Ishikawa (cell line): ENCODE results near the gene FAM98B.

ENCODE experiments used
- CEBPB ChIP-seq: IDR thresholded peaks from 2 replicates; pipeline ENCODE4 v1.6.1; 2012
- CREB1 ChIP-seq: IDR thresholded peaks from 2 replicates; pipeline ENCODE4 v1.6.1; 2012; ENCODE audit warnings: low read depth
- EGR1 ChIP-seq: IDR thresholded peaks from 2 replicates; pipeline ENCODE4 v1.6.1; 2012
- EP300 ChIP-seq: IDR thresholded peaks from 2 replicates; pipeline ENCODE4 v1.6.1; 2012; ENCODE audit warnings: borderline replicate concordance
- NFIC ChIP-seq: IDR thresholded peaks from 2 replicates; pipeline ENCODE4 v1.6.1; 2012
- RAD21 ChIP-seq: IDR thresholded peaks from 2 replicates; pipeline ENCODE4 v1.6.1; 2012; ENCODE audit warnings: low read depth
- TAF1 ChIP-seq: IDR thresholded peaks from 2 replicates; pipeline ENCODE4 v1.6.1; 2012; ENCODE audit warnings: low read depth, mild to moderate bottlenecking
- TCF12 ChIP-seq: IDR thresholded peaks from 2 replicates; pipeline ENCODE4 v1.6.1; 2012; ENCODE audit warnings: low read depth
- TEAD4 ChIP-seq: IDR thresholded peaks from 2 replicates; pipeline ENCODE4 v1.6.1; 2012
- ZBTB7A ChIP-seq: IDR thresholded peaks from 2 replicates; pipeline ENCODE4 v1.6.1; 2012; ENCODE audit warnings: low read depth
- TF ChIP-seq, protein P1 (sequence below): IDR thresholded peaks from 2 replicates; pipeline ENCODE4 v1.6.1; 2012; ENCODE audit warnings: low read depth, mild to moderate bottlenecking
- TF ChIP-seq, protein P2 (sequence below): IDR thresholded peaks from 2 replicates; pipeline ENCODE4 v1.6.1; 2012
- TF ChIP-seq, protein P3 (sequence below): IDR thresholded peaks from 2 replicates; pipeline ENCODE4 v1.6.1; 2012

DNA sequence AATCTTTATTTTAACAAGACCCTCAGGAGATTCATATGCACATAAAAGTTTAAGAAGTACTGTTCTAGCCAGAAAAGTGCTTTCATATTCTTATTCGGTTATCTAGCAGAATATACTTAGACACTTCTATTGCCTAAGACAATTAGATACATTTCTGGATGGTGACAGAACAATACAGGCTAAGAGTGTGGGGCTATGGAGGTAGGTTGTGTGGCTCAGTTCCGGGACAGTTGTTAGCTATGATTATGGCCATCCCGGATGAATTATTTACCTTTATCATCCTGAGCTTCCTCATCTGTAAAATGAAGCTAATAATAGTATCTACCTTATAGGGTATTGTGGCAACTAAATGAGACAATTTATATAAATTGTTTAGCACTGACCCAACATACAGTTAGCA lies 6.6 kb downstream of the FAM98B start:
- TF ChIP-seq, protein P1, sequence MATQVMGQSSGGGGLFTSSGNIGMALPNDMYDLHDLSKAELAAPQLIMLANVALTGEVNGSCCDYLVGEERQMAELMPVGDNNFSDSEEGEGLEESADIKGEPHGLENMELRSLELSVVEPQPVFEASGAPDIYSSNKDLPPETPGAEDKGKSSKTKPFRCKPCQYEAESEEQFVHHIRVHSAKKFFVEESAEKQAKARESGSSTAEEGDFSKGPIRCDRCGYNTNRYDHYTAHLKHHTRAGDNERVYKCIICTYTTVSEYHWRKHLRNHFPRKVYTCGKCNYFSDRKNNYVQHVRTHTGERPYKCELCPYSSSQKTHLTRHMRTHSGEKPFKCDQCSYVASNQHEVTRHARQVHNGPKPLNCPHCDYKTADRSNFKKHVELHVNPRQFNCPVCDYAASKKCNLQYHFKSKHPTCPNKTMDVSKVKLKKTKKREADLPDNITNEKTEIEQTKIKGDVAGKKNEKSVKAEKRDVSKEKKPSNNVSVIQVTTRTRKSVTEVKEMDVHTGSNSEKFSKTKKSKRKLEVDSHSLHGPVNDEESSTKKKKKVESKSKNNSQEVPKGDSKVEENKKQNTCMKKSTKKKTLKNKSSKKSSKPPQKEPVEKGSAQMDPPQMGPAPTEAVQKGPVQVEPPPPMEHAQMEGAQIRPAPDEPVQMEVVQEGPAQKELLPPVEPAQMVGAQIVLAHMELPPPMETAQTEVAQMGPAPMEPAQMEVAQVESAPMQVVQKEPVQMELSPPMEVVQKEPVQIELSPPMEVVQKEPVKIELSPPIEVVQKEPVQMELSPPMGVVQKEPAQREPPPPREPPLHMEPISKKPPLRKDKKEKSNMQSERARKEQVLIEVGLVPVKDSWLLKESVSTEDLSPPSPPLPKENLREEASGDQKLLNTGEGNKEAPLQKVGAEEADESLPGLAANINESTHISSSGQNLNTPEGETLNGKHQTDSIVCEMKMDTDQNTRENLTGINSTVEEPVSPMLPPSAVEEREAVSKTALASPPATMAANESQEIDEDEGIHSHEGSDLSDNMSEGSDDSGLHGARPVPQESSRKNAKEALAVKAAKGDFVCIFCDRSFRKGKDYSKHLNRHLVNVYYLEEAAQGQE: no peak
- TF ChIP-seq TAF1: no peak
- no peak for TF ChIP-seq RAD21
- TF ChIP-seq, protein P2, sequence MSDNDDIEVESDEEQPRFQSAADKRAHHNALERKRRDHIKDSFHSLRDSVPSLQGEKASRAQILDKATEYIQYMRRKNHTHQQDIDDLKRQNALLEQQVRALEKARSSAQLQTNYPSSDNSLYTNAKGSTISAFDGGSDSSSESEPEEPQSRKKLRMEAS: no peak
- TF ChIP-seq EP300: no peak
- TF ChIP-seq CREB1: no peak
- no peak for TF ChIP-seq CEBPB
- no peak for TF ChIP-seq EGR1
- no peak for TF ChIP-seq NFIC
- TF ChIP-seq TEAD4: no peak
- TF ChIP-seq ZBTB7A: no peak
- no peak for TF ChIP-seq TCF12
- TF ChIP-seq, protein P3, sequence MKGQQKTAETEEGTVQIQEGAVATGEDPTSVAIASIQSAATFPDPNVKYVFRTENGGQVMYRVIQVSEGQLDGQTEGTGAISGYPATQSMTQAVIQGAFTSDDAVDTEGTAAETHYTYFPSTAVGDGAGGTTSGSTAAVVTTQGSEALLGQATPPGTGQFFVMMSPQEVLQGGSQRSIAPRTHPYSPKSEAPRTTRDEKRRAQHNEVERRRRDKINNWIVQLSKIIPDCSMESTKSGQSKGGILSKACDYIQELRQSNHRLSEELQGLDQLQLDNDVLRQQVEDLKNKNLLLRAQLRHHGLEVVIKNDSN: no peak
